Caco-2 (cell line): ENCODE measurements around the gene GRIA3. TPM values are rescaled to one million over a fixed set of nuclear protein-coding genes. Genes with fewer than 3 reads are reported as not detected.

ENCODE experiments used
- BruUV-seq: library from RNA; stranded (reverse); fragments of 400-500 nt; replicated peaks from 2 replicates; lab custom pipeline; 2021; lab: Mats Ljungman, UMichigan
- CTCF ChIA-PET: fragments of 300-600 bp; sonication (Branson Sonifier 250); formaldehyde crosslinking; loops from one replicate; lab custom pipeline; 2022; ENCODE audit warnings: antibody characterized with exemption; lab: Charles Lee
- POLR2A ChIA-PET: fragments of 300-600 bp; sonication (Branson Sonifier 250); formaldehyde crosslinking; loops from one replicate; lab custom pipeline; 2022; ENCODE audit warnings: antibody characterized with exemption; lab: Charles Lee
- DNase-seq, 2 experiments: peaks; one replicate each; pipeline versions ENCODE4 v3.0.0 to v3.0.0-alpha.2; 2020 to 2022
- H3K27me3 ChIP-seq: replicated peaks from 2 replicates; pipeline ENCODE4 v1.6.0; 2011; ENCODE audit warnings: low read length; ENCODE audit not compliant: control insufficient read depth, insufficient read depth
- H3K36me3 ChIP-seq: 2 replicates; pipeline ENCODE4 v1.5.1; 2011; ENCODE audit warnings: low read length; ENCODE audit not compliant: control insufficient read depth, insufficient read depth
- H3K4me1 ChIP-seq: fragments of 250-450 bp; sonication (Bioruptor Pico); 2 replicates; pipeline ENCODE4 v1.5.1; 2020; ENCODE audit warnings: mild to moderate bottlenecking
- H3K4me3 ChIP-seq: 2 replicates; pipeline ENCODE4 v1.5.1; 2011; ENCODE audit warnings: low read depth, mild to moderate bottlenecking, control low read depth, low read length
- H3K9me3 ChIP-seq: fragments of 250-450 bp; sonication (Bioruptor Pico); 2 replicates; pipeline ENCODE4 v1.5.1; 2020; ENCODE audit warnings: mild to moderate bottlenecking, moderate library complexity
- H3K27ac Mint-ChIP-seq: one replicate; pipeline ENCODE4 v1.8.0; 2022; ENCODE audit warnings: mixed read lengths; ENCODE audit not compliant: unreplicated experiment
- H3K27me3 Mint-ChIP-seq: one replicate; pipeline ENCODE4 v1.8.0; 2022; ENCODE audit warnings: mixed read lengths; ENCODE audit not compliant: insufficient read depth, unreplicated experiment
- H3K36me3 Mint-ChIP-seq: one replicate; pipeline ENCODE4 v1.8.0; 2022; ENCODE audit warnings: mild to moderate bottlenecking, mixed read lengths; ENCODE audit not compliant: insufficient read depth, unreplicated experiment
- H3K4me1 Mint-ChIP-seq: one replicate; pipeline ENCODE4 v1.8.0; 2022; ENCODE audit warnings: low read depth, mixed read lengths; ENCODE audit not compliant: unreplicated experiment
- H3K4me3 Mint-ChIP-seq: one replicate; pipeline ENCODE4 v1.8.0; 2022; ENCODE audit warnings: mild to moderate bottlenecking, moderate library complexity, mixed read lengths; ENCODE audit not compliant: unreplicated experiment
- H3K9me3 Mint-ChIP-seq: one replicate; pipeline ENCODE4 v1.8.0; 2022; ENCODE audit warnings: mixed read lengths; ENCODE audit not compliant: unreplicated experiment
- intact Hi-C: fragments of 100-400 bp; cut with micrococcal nuclease; formaldehyde crosslinking; loops from one replicate; pipeline ENCODE4 v1.10.0; 2022; ENCODE audit not compliant: unreplicated experiment
- total RNA-seq: library from RNA; stranded (reverse); gene quantifications from 2 replicates; pipeline ENCODE4 v1.2.3, GENCODE V29; 2022
- TF ChIP-seq, protein P1 (sequence below), 2 experiments: fragments of 200-600 bp in 1 of 2; IDR thresholded peaks; 1 replicate in 1 of 2; 2 replicates in 1 of 2; pipeline versions ENCODE4 v1.5.1 to v1.8.0; 2011 to 2022; ENCODE audit warnings: antibody characterized with exemption in 1 of 2, control low read depth in 1 of 2, inconsistent platforms in 1 of 2, low read depth in 1 of 2, low read length in 1 of 2, mild to moderate bottlenecking in 1 of 2, moderate library complexity in 1 of 2; ENCODE audit not compliant: insufficient read depth in 1 of 2, severe bottlenecking in 1 of 2, unreplicated experiment in 1 of 2

Gene GRIA3
- total RNA-seq, 1 experiment from 2014 or later: not detected

DNA sequence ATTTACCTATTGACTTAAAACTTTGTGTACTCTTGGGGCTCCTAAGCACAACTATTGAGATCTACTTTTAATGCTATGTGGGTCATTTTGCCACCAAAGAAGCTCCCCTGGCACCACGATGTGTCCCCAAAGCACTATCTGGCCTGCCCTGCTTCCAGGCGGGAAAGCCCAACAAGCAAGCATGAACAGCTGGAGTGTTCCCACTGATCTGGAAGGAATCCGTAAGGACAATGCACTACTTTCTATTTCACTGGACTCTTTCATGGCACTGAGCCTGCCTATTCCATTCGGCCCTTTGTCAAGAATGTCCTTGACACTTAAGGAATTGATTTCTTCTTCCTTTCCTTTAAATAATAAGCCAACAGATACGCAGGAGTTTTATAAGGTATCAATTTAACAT, 38.8 kb downstream of the GRIA3 start:
- POLR2A ChIA-PET: no interaction called here
- H3K27ac Mint-ChIP-seq: no peak overlapping the region

DNA sequence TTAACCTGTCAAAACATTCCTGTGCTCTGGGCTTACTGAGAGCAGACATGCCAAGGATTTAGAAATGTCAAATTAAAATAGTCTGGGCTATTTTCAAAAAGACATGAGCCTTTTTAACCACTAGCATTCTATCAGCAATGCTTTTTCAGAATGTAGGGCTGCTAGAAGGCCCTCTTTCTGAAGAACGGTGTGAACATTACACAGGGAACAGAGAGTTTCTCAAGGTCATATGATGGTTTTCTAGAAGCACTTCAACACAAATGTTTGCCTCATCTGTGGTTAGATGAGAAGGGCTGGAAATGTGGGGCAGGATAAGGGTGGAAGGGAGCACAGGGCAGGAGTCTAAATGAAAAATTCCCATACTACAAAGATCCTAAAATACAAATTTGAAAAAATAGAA, 39.3 kb downstream of the GRIA3 start:
- BruUV-seq: no TSS peak
- H3K4me1 Mint-ChIP-seq: no peaks in the 10 kb centered on the region
- H3K27me3 Mint-ChIP-seq: no peaks in the 10 kb centered on the region
- Histone ChIP-seq H3K4me1 (no peaks in the 10 kb centered on the region), H3K4me3 (no peak overlapping the region), H3K9me3 (no peaks in the 10 kb centered on the region), H3K36me3 (no peaks in the 10 kb centered on the region), H3K27me3 (no peaks in the 10 kb centered on the region)
- H3K36me3 Mint-ChIP-seq: no peaks in the 10 kb centered on the region
- no peaks in the 10 kb centered on the region for H3K9me3 Mint-ChIP-seq
- intact Hi-C loops: no loop called here
- no peak overlapping the region for H3K4me3 Mint-ChIP-seq
- CTCF ChIA-PET: no interaction called here
- no peak overlapping the region for H3K27ac Mint-ChIP-seq
- TF ChIP-seq, protein P1, sequence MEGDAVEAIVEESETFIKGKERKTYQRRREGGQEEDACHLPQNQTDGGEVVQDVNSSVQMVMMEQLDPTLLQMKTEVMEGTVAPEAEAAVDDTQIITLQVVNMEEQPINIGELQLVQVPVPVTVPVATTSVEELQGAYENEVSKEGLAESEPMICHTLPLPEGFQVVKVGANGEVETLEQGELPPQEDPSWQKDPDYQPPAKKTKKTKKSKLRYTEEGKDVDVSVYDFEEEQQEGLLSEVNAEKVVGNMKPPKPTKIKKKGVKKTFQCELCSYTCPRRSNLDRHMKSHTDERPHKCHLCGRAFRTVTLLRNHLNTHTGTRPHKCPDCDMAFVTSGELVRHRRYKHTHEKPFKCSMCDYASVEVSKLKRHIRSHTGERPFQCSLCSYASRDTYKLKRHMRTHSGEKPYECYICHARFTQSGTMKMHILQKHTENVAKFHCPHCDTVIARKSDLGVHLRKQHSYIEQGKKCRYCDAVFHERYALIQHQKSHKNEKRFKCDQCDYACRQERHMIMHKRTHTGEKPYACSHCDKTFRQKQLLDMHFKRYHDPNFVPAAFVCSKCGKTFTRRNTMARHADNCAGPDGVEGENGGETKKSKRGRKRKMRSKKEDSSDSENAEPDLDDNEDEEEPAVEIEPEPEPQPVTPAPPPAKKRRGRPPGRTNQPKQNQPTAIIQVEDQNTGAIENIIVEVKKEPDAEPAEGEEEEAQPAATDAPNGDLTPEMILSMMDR (IDR thresholded peaks at IDR 0.05; ENCODE audit: insufficient read depth in 1 of 2, low read depth in 1 of 2, low read length in 1 of 2, severe bottlenecking in 1 of 2, unreplicated experiment in 1 of 2): no peak
- POLR2A ChIA-PET: no interaction called here
- no peak for DNase-seq

More for the DNA sequence above, 38.8 kb downstream of the GRIA3 start:
- Mint-ChIP-seq H3K27me3 (no peaks in the 10 kb centered on the region), H3K36me3 (no peaks in the 10 kb centered on the region), H3K4me3 (no peak overlapping the region), H3K4me1 (no peaks in the 10 kb centered on the region), H3K9me3 (no peaks in the 10 kb centered on the region)
- Histone ChIP-seq H3K9me3 (no peaks in the 10 kb centered on the region), H3K36me3 (no peaks in the 10 kb centered on the region), H3K4me1 (no peaks in the 10 kb centered on the region), H3K4me3 (no peak overlapping the region), H3K27me3 (no peaks in the 10 kb centered on the region)
- no peak for DNase-seq
- TF ChIP-seq, protein P1 (IDR thresholded peaks at IDR 0.05; ENCODE audit: insufficient read depth in 1 of 2, low read depth in 1 of 2, low read length in 1 of 2, severe bottlenecking in 1 of 2, unreplicated experiment in 1 of 2): no peak
- CTCF ChIA-PET: no interaction called here
- BruUV-seq: no TSS peak
- intact Hi-C loops: no loop called here

DNA sequence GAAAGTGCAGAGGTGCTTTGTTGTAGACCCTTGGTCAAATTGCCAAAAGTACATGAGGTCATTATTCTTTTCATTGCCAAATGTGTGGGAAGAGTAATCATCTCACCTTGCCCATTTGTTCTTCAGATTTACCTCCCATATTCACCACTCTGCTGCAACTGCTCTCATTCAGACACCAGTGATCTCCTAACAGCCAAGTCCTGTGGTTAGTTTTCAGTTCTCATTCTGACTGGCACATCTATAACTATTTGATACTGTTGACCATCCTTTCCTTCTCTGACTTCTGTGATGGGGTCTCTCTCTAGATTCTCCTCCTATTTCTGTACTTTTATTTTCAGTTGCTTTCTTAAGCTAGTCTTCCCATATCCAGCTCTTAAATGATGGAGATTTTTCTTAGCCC, 39.8 kb downstream of the GRIA3 start:
- Mint-ChIP-seq H3K27ac (no peak overlapping the region), H3K9me3 (no peaks in the 10 kb centered on the region), H3K27me3 (no peaks in the 10 kb centered on the region), H3K4me3 (no peak overlapping the region), H3K4me1 (no peaks in the 10 kb centered on the region), H3K36me3 (no peaks in the 10 kb centered on the region)
- DNase-seq: no peak
- no peak overlapping the region for H3K4me3 ChIP-seq
- intact Hi-C loops: no loop called here
- no peaks in the 10 kb centered on the region for H3K9me3 ChIP-seq
- ChIA-PET CTCF (no interaction called here), POLR2A (no interaction called here)
- BruUV-seq: no TSS peak
- no peaks in the 10 kb centered on the region for H3K27me3 ChIP-seq
- no peaks in the 10 kb centered on the region for H3K4me1 ChIP-seq
- no peaks in the 10 kb centered on the region for H3K36me3 ChIP-seq
- TF ChIP-seq, protein P1 (IDR thresholded peaks at IDR 0.05; ENCODE audit: insufficient read depth in 1 of 2, low read depth in 1 of 2, low read length in 1 of 2, severe bottlenecking in 1 of 2, unreplicated experiment in 1 of 2): no peak
